Neuronal stem cell (in vitro differentiated cells): ENCODE results near the gene GIT2.

Experiments used
- DNase-seq: peaks from one replicate; pipeline ENCODE4 v3.0.0-alpha.2; 2013; ENCODE audit warnings: low spot score
- H2AFZ ChIP-seq: one replicate; pipeline ENCODE4 v1.6.1; 2013; ENCODE audit warnings: mild to moderate bottlenecking, low read length, inconsistent platforms
- H2AK5ac ChIP-seq: 2 replicates; pipeline ENCODE4 v1.6.1; 2013; ENCODE audit warnings: low read depth, mild to moderate bottlenecking, inconsistent platforms, low read length, moderate library complexity, mixed read lengths
- H2BK120ac ChIP-seq: 2 replicates; pipeline ENCODE4 v1.6.1; 2013; ENCODE audit warnings: low read depth, mild to moderate bottlenecking, inconsistent platforms, low read length, moderate library complexity, mixed read lengths
- H2BK12ac ChIP-seq: one replicate; pipeline ENCODE4 v1.6.1; 2013; ENCODE audit warnings: low read length, inconsistent platforms
- H2BK15ac ChIP-seq: 2 replicates; pipeline ENCODE4 v1.6.1; 2013; ENCODE audit warnings: mild to moderate bottlenecking, low read length, inconsistent platforms, mixed read lengths
- H2BK5ac ChIP-seq: one replicate; pipeline ENCODE4 v1.6.1; 2013; ENCODE audit warnings: inconsistent platforms, mild to moderate bottlenecking, low read length, moderate library complexity
- H3K14ac ChIP-seq: one replicate; pipeline ENCODE4 v1.6.1; 2013; ENCODE audit warnings: low read length, inconsistent platforms
- H3K18ac ChIP-seq: 2 replicates; pipeline ENCODE4 v1.6.1; 2013; ENCODE audit warnings: low read length, inconsistent platforms
- H3K23ac ChIP-seq: 2 replicates; pipeline ENCODE4 v1.6.1; 2013; ENCODE audit warnings: low read depth, mild to moderate bottlenecking, mixed read lengths, low read length, inconsistent platforms; ENCODE audit not compliant: poor library complexity
- H3K27ac ChIP-seq: replicated peaks from 3 replicates; pipeline ENCODE4 v1.5.1; 2013; ENCODE audit warnings: low read length, inconsistent platforms
- H3K27me3 ChIP-seq, 3 experiments: 2 replicates each; pipeline ENCODE4 v1.6.1; 2013; ENCODE audit warnings: low read length in 3 of 3, mild to moderate bottlenecking in 2 of 3, inconsistent platforms in 1 of 3, low read depth in 1 of 3, mixed read lengths in 1 of 3, moderate library complexity in 1 of 3; ENCODE audit not compliant: control insufficient read depth in 3 of 3, insufficient read depth in 3 of 3
- H3K36me3 ChIP-seq, 2 donors: replicated peaks in 1 of 2; 2 replicates each; pipeline ENCODE4 v1.6.1; 2013; ENCODE audit warnings: low read length in 2 of 2; ENCODE audit not compliant: control insufficient read depth in 2 of 2, insufficient read depth in 2 of 2
- H3K4ac ChIP-seq: 2 replicates; pipeline ENCODE4 v1.6.1; 2013; ENCODE audit warnings: inconsistent platforms, mild to moderate bottlenecking, low read length, moderate library complexity
- H3K4me1 ChIP-seq, 2 donors: 1 replicate in 1 of 2; 2 replicates in 1 of 2; pipeline ENCODE4 v1.6.1; 2013; ENCODE audit warnings: low read length in 2 of 2, low read depth in 1 of 2; ENCODE audit not compliant: control insufficient read depth in 2 of 2, insufficient read depth in 1 of 2
- H3K4me2 ChIP-seq: one replicate; pipeline ENCODE4 v1.6.1; 2013; ENCODE audit warnings: mild to moderate bottlenecking, low read length, inconsistent platforms; ENCODE audit not compliant: insufficient read depth, poor library complexity, severe bottlenecking
- H3K4me3 ChIP-seq, 2 donors: 2 replicates each; pipeline ENCODE4 v1.5.1; 2013; ENCODE audit warnings: low read length in 2 of 2, mild to moderate bottlenecking in 2 of 2, inconsistent platforms in 1 of 2, moderate library complexity in 1 of 2
- H3K79me1 ChIP-seq: one replicate; pipeline ENCODE4 v1.6.1; 2013; ENCODE audit warnings: low read depth, mild to moderate bottlenecking, inconsistent platforms, low read length, moderate library complexity
- H3K9ac ChIP-seq: one replicate; pipeline ENCODE4 v1.6.1; 2013; ENCODE audit warnings: mild to moderate bottlenecking, low read depth, low read length, inconsistent platforms; ENCODE audit not compliant: poor library complexity
- H3K9me3 ChIP-seq, 2 donors: replicated peaks in 1 of 2; 2 replicates each; pipeline versions ENCODE3 to v1.6.1; 2013; ENCODE audit warnings: low read length in 2 of 2, mild to moderate bottlenecking in 2 of 2, inconsistent platforms in 1 of 2, low read depth in 1 of 2, mixed read lengths in 1 of 2, moderate library complexity in 1 of 2; ENCODE audit not compliant: control insufficient read depth in 2 of 2, insufficient read depth in 1 of 2
- H4K8ac ChIP-seq: one replicate; pipeline ENCODE4 v1.6.1; 2013; ENCODE audit warnings: low read depth, mild to moderate bottlenecking, inconsistent platforms, low read length, moderate library complexity
- H4K91ac ChIP-seq: one replicate; pipeline ENCODE4 v1.6.1; 2013; ENCODE audit warnings: low read length, low read depth, mild to moderate bottlenecking, inconsistent platforms; ENCODE audit not compliant: poor library complexity
- WGBS, 2 donors: extraction: QIAGEN DNeasy Blood & Tissue Kit; methylation state at CpG; one replicate each; pipeline ENCODE4 v1.1.7; 2013; ENCODE audit warnings: missing lambda C conversion rate in 2 of 2, mixed read lengths in 1 of 2; ENCODE audit not compliant: insufficient read length in 2 of 2, insufficient replicate concordance in 1 of 2; ENCODE audit errors: extremely low coverage in 2 of 2; 5-methylcytosine and 5-hydroxymethylcytosine counted together

The GIT2 gene

GRCh38 chr12:109914461-109914860 lies 81.7 kb downstream of the GIT2 start:
- H3K14ac ChIP-seq: no peak overlapping the region
- peaks cover 40 to 96% of the 10 kb centered on the region in 2 donors for H3K36me3 ChIP-seq
- H3K27ac ChIP-seq: no peak overlapping the region
- no peak overlapping the region for H4K91ac ChIP-seq
- no peak overlapping the region for H3K9ac ChIP-seq
- no peaks in the 10 kb centered on the region for H3K9me3 ChIP-seq
- no peak overlapping the region for H2BK120ac ChIP-seq
- no peaks in the 10 kb centered on the region for H3K27me3 ChIP-seq
- no peak overlapping the region for H3K4ac ChIP-seq
- DNase-seq: no peak
- H3K23ac ChIP-seq: no peak overlapping the region
- no CpG with 5 or more reads among the region's 16 CpGs for WGBS, 2 donors
- no peaks in the 10 kb centered on the region for H3K4me1 ChIP-seq
- H3K4me3 ChIP-seq: no peak overlapping the region
- H4K8ac ChIP-seq: no peak overlapping the region
- no peak overlapping the region for H2BK15ac ChIP-seq
- no peak overlapping the region for H3K18ac ChIP-seq
- H2AFZ ChIP-seq: no peak overlapping the region
- no peak overlapping the region for H2BK5ac ChIP-seq
- H3K79me1 ChIP-seq: no peaks in the 10 kb centered on the region
- no peak overlapping the region for H3K4me2 ChIP-seq
- no peak overlapping the region for H2AK5ac ChIP-seq
- no peak overlapping the region for H2BK12ac ChIP-seq

GRCh38 chr12:109912855-109913321 lies 83.3 kb downstream of the GIT2 start:
- Histone ChIP-seq H3K4me2 (no peak overlapping the region), H3K23ac (no peak overlapping the region), H2BK12ac (no peak overlapping the region), H2AFZ (no peak overlapping the region), H3K9ac (no peak overlapping the region), H2BK120ac (no peak overlapping the region), H2BK5ac (no peak overlapping the region), H4K8ac (no peak overlapping the region), H3K27me3 (no peaks in the 10 kb centered on the region), H3K14ac (no peak overlapping the region), H2BK15ac (no peak overlapping the region), H3K4me1 (no peaks in the 10 kb centered on the region), H3K36me3 (peaks cover 43 to 97% of the 10 kb centered on the region in 2 donors), H3K4me3 (no peak overlapping the region), H3K9me3 (no peaks in the 10 kb centered on the region), H3K18ac (no peak overlapping the region), H4K91ac (no peak overlapping the region), H2AK5ac (no peak overlapping the region), H3K4ac (no peak overlapping the region), H3K79me1 (no peaks in the 10 kb centered on the region), H3K27ac (no peak overlapping the region)
- no CpG with 5 or more reads among the region's 12 CpGs for WGBS, 2 donors
- no peak for DNase-seq

GRCh38 chr12:109910969-109911348 lies 85.2 kb downstream of the GIT2 start:
- H2AFZ ChIP-seq: no peak overlapping the region
- H2BK5ac ChIP-seq: no peak overlapping the region
- no peak for DNase-seq
- no peaks in the 10 kb centered on the region for H3K79me1 ChIP-seq
- H3K23ac ChIP-seq: peak overlapping the region; percentile 94
- no peak overlapping the region for H3K18ac ChIP-seq
- no peak overlapping the region for H3K14ac ChIP-seq
- no peaks in the 10 kb centered on the region for H3K4me1 ChIP-seq
- no peak overlapping the region for H3K4me2 ChIP-seq
- no peak overlapping the region for H3K4ac ChIP-seq
- peak overlapping the region; percentile 90 for H4K8ac ChIP-seq
- H3K4me3 ChIP-seq: no peak overlapping the region
- H3K36me3 ChIP-seq: peaks cover 48 to 97% of the 10 kb centered on the region in 2 donors
- H3K9ac ChIP-seq: peak overlapping the region; percentile 83
- no peak overlapping the region for H2BK120ac ChIP-seq
- H2BK15ac ChIP-seq: no peak overlapping the region
- H2BK12ac ChIP-seq: no peak overlapping the region
- H4K91ac ChIP-seq: no peak overlapping the region
- H2AK5ac ChIP-seq: no peak overlapping the region
- whole genome bisulfite sequencing, 2 donors: no CpG with 5 or more reads among the region's 12 CpGs
- no peaks in the 10 kb centered on the region for H3K27me3 ChIP-seq
- no peaks in the 10 kb centered on the region for H3K9me3 ChIP-seq
- no peak overlapping the region for H3K27ac ChIP-seq

GRCh38 chr12:109910254-109910968 lies 85.8 kb downstream of the GIT2 start:
- Histone ChIP-seq H3K36me3 (peaks cover 45 to 97% of the 10 kb centered on the region in 2 donors), H3K27me3 (no peaks in the 10 kb centered on the region), H3K4ac (no peak overlapping the region), H4K91ac (no peak overlapping the region), H3K4me1 (no peaks in the 10 kb centered on the region), H2BK120ac (no peak overlapping the region), H3K4me2 (no peak overlapping the region), H3K9ac (no peak overlapping the region), H4K8ac (no peak overlapping the region), H2BK5ac (no peak overlapping the region), H3K4me3 (no peak overlapping the region), H3K9me3 (no peaks in the 10 kb centered on the region), H2BK15ac (no peak overlapping the region), H2AK5ac (no peak overlapping the region), H3K27ac (no peak overlapping the region), H3K18ac (no peak overlapping the region), H2BK12ac (no peak overlapping the region), H3K79me1 (no peaks in the 10 kb centered on the region), H3K23ac (no peak overlapping the region), H3K14ac (no peak overlapping the region), H2AFZ (no peak overlapping the region)
- WGBS, 2 donors: no CpG with 5 or more reads among the region's 8 CpGs
- no peak for DNase-seq
